Cortex of kidney (tissue), 1 donor: ENCODE results near the gene MBD3L5.
"Not testable (repeated sequence)": the region's sequence is repeated elsewhere in the genome, so short reads cannot be mapped to it uniquely, and the experiment has no call there.

ENCODE experiments used
- DNase-seq: peaks from one replicate; lab custom pipeline; 2025; lab: John Stamatoyannopoulos, UW

MBD3L5 gene

GRCh38 chr19:7030278-7030677, at the start of gene MBD3L5:
TSS of gene MBD3L5 (plus strand) at chr19:7030578. CDS start at chr19:7030612, 34 bp downstream.
- not testable (repeated sequence) for DNase-seq

- no peak for DNase-seq
These were observed 46.9 kb upstream of the MBD3L5 start for GRCh38 chr19:6983448-6983847.

DNA sequence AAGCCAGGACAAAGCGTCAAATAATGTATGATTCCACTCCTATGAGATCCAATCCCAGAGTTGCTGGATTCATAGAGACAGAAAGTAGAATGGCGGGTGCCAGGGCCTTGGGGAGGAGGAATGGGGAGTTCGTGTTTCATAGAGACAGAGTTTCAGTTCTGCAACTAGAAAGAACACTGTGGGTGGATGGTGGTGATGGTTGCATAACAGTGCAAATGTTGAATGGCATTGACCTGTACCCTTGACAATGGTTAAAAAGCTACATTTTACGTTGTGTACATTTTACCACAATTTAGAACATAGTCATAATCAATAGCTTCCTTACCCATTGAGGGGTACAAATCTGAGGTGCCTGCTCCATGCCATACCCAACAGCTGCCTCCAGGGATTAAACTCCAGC, 42.5 kb upstream of the MBD3L5 start:
- DNase-seq, result no peak

DNA sequence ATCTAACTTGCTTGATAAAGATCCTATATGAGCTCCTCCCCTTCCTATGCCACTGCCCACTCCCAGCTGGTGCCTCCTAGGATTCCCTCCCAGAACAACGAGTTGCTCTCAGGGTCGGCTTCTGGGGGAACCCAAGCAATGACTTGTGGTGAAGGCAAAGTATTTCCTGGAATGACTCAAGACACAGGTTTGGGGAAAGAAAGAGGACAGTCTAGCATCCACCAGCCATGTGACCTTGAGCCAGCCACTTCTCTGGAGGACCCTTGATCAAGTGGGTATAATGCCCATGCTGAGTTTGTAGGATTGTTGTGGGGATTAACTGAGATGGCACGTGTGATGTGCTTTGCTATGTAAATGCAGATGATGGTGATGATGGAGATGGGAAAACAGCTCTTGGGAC, 42.1 kb upstream of the MBD3L5 start:
- no peak for DNase-seq

DNA sequence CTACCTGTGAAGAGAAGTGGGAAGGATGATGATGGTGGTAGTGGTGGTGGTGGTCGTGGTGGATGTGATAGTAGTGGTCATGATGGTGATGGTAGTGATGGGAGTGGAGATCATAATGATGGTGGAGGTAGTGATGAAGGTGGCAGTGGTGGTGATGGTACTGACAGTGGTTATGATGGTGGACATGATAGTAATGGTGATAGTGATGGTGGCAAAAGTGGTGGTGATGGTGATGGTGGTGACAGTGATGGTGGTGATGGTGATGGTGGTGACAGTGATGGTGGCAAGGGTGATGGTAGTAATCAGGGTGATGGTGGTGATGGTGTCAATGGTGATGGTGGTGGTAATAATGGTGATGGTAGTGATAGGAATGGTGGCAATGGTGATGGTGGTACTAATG, 35.3 kb upstream of the MBD3L5 start:
- DNase-seq, result no peak

DNA sequence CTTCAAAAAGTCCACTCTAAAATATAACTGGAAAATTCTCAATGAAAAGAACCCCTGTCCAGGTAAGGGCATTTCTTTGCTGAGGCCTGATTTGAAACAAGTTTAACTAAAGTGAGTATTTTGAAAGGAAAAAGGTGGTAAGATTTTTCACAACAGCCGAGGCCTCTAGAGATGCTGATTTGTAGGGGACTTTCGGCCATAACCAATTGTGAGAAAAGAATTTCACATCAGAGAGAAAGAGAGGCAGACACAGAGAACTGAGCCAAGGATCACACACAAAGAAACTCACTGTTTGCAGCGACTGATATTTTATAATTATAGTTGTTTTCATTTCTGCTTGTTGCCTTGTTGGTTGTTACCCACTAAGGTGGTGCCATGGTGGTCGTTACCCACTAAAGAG, 33.6 kb upstream of the MBD3L5 start:
- no peak for DNase-seq

DNA sequence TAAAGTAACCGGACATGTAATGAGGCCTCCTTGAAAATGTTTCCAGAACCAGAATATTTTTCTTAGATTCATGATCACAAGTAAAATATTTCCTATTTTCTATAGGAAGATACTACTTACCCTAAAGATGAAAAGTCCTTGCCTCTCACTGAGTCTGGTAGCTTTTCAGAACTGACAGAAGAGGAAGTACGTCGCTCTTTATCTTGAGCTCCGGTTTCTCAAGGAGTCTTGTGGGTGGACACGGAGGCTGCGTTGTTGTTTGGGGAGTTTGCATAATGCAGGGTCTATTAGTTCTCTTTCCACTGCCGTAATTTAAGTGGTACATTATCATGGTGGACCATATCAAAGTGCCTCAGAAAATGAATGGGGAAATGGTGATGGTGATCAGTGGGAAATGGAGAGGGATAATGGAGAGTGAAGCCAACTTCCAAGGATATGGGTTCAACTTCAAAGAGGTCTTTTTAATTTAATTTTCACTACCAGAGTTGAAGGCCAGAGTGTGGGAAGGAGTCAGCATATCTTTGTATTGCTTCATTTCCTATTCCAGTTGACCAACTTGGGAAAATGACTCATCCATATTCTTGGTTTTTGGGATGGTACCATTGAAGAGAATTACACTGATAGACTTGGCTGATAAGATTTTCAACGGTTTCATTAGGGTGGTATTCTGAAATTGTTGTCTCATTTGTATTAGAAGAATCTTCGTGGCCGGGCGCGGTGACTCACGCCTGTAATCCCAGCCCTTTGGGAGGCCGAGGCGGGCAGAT, 32.5 kb upstream of the MBD3L5 start:
- DNase-seq, result no peak

- DNase-seq, result no peak
These were observed 30.4 kb upstream of the MBD3L5 start for GRCh38 chr19:6999933-7000332.

DNA sequence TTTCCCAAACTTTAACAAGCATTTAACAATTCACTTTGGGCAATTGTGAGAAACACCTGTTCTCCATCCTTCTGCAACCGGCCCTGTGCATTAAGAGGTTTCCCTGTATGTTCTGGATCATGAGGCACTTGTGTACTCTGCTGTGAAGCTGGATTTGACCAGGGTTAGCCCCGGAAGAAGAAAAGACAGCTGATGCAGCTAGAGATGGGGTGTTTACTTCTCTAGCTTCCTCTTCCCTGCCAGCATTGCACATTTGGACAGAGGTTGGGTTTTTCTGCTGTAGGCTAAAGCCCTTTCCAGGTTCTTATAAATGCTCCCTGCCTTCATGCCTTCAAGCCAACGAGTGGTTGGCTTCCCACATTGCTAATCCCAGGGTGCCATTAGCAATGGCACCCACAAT, 30.0 kb upstream of the MBD3L5 start:
- no peak for DNase-seq

DNA sequence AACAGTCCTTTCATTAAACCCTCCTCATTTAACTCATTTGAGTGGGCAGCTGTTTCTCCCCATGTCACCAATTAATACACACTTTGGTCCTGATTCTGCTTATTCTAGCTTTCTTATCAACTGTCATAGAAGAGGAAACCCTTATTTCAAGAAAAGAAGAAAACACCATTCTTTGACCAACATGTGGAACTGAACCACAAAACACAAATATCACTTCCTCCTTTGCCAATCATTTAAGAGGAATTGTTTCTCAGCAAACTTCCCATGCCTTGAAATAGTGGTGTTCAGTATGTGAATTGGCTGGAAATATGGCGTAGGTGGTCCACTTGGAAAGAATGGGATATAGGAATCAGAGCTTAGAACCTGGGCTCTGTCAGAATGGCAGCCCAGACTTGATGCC, 29.6 kb upstream of the MBD3L5 start:
- no peak for DNase-seq

DNA sequence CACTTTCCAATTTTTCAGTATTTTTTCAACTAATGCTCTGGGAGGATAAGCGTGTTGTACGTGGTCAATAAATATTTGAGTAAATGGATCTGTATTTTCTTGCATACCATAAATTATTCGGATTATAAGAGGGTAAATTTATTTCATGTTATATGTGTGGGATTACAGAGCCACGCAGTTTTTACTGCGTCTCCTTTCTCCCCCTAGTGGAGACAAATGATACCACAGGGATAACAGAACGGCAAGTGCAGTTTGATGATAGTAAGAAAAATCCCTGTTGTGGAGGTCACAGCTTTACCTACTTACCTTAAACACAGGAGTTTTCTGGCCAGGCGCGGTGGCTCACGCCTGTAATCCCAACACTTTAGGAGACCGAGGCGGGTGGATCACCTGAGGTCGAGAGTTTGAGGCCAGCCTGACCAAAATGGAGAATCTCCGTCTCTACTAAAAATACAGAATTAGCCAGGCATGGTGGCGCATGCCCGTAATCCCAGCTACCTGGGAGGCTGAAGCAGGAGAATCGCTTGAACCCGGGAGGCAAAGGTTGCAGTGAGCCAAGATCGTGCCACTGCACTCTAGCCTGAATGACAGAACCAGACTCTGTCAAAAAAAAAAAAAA, 26.0 kb upstream of the MBD3L5 start:
- no peak for DNase-seq

DNA sequence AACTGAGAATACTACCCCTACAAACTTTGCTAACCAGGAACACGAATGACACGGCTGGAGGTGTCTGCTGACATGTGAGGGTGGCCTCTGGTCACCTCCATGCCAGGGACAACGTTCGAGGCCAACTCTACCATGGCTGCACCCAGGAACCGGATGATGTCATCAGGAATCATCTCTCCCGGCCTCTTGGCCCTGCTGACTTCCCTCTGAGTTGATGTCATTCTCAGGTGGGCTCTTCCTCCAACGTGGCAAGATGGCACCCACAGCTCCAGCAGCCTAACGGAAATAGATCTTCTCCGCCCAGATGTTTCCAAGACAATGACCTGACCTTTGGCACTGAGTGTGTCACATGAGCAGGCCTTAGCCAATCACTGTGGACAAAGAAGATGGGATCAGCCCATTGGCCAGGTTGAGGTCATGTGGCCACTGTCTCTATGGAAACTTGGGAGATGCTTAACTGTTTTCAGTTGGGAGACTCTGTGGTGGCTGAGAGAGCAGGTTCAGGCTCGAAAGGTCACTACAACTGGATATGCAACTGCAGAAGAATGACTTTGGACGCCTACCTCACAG, 24.2 kb upstream of the MBD3L5 start:
- DNase-seq, result no peak

GRCh38 chr19:7007859-7008258, 22.5 kb upstream of the MBD3L5 start:
- DNase-seq, result no peak

DNA sequence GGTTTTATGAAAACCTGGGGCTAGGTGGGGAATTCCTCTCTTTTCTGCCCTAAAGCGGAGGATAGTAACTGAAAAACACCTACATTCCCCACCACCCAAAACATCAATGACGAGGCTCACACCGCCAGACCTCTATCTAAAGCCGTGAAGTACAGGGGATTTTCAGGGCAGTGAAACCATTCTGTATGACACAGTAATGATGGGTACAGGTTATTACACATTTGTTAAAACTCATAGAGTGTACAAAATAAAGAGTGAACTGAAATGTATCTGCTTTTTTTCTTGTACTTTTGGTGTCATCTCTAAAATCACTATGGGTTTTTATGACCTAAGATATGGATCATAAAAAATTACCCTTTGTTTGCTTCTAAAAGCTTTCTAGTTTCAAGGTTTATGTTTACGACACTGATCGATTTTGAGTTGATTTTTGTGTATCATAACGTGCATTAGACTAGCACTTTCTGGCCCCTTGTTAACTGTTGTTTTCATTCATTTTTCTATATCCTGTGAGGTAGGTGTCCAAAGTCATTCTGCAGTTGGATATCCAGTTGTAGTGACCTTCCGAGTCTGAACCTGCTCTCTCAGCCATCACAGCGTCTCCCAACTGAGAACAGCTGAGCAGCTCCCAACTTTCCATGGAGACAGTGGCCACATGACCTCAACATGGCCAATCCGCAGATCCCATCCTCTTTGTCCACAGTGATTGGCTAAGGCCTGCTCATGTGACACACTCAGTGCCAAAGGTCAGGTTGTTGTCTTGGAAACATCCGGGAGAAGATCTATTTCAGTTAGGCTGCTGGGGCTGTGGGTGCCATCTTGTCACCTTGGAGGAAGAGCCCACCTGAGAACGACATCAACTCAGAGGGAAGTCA, 19.4 kb upstream of the MBD3L5 start:
- DNase-seq, result no peak

DNA sequence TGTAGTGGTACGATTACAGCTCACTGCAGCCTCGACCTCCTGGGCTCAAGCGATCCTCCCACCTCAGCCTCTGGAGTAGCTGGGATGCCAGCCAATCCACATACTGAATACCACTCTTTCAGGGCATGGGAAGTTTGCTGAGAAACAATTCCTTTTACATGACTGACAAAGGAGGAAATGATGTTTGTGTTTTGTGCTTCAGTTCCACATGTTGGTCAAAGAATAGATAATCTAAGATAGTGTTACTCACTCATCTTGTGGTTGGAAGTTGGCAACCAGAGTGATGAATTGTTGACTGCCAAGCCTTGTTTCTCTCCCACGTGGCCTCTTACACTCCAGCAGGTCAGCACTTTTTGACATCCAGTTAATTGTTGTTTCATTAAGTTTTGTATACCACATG, 16.7 kb upstream of the MBD3L5 start:
- DNase-seq, result no peak

GRCh38 chr19:7018828-7019227, 11.6 kb upstream of the MBD3L5 start:
- DNase-seq, result no peak

- DNase-seq, result not testable (repeated sequence)
These were observed 9.0 kb upstream of the MBD3L5 start, which contains the start of gene MBD3L2B for GRCh38 chr19:7021331-7021730. TSS of gene MBD3L2B (minus strand) at chr19:7021431. CDS start at chr19:7021397, 34 bp downstream.

DNA sequence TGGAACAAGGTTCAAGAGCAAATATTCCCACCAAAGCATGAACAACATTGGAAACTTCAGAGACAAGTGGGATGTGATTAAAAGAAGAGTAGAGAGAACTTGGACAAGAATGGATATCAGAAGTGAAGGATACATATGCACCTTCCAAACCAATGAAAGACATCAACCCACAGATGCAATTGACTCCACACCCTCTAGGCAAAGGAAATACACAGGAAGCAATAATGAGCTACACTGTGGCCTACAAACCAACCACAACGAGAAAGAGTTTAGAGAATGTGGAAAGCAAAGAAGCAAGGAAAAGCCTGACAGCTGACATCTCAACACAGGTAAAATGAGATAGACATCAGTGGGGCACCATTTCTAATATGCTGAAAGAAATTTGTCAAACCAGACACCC, 1.6 kb upstream of the MBD3L5 start:
- not testable (repeated sequence) for DNase-seq

DNA sequence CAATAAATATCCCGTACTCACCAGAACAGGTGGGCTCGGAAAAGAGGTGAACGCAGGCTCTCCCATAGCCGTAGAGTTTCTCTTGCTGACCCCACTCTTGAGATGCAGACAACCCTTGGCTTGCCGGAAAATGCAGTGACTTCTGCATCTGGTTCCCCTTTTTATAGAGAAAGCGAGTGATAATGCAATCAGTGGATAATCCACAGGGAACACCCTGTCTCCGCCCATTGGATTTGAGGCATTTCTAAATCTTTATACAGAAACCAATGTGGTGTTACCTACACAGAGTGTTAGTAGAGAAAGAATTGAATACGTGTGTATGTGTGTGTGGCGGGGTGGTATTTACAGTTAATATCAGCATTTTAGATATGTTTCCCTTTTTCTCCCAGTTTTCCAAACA, 9.7 kb downstream of the MBD3L5 start, which contains the start of gene MBD3L4:
Gene MBD3L4 (minus strand): TSS at position 101 of the 400 bp plus-strand sequence. CDS start 35 bp downstream, at position 66.
- not testable (repeated sequence) for DNase-seq

- not testable (repeated sequence) for DNase-seq
These were observed 11.2 kb downstream of the MBD3L5 start for GRCh38 chr19:7041563-7041962.

DNA sequence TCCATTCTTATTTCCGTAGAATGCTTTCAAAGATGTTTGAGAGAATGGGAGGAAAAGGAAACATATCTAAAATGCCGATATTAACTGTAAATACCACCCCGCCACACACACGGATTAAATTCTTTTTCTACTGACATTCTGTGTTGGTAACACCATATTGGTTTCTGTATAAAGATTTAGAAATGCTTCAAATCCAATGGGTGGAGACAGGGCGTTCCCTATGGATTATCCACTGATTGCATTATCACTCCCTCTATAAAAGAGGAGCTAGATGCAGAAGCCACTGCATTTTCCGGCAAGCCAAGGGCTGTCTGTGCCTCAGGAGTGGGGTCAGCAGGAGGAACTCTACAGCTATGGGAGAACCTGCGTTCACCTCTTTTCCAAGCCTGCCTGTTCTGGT, 18.6 kb downstream of the MBD3L5 start, which contains the start of gene MBD3L2:
Gene MBD3L2 (plus strand): TSS at position 301 of the 400 bp plus-strand sequence. CDS start 53 bp downstream, at position 354.
- not testable (repeated sequence) for DNase-seq

GRCh38 chr19:7051421-7051820, 21.0 kb downstream of the MBD3L5 start:
- DNase-seq, result not testable (repeated sequence)
